Islet of Langerhans (tissue), 1 donor: ENCODE measurements around the gene PPP2R5C.
"Not testable (repeated sequence)": the region's sequence is repeated elsewhere in the genome, so short reads cannot be mapped to it uniquely, and the experiment has no call there.

Source experiments
- FAIRE-seq: peaks from one replicate; lab custom pipeline; 2011; peaks lifted over from hg19 to GRCh38; lab: Jason Lieb, UNC

Gene PPP2R5C

GRCh38 chr14:101968186-101968585 is 206.7 kb downstream of the PPP2R5C start:
- no peak for FAIRE-seq

DNA sequence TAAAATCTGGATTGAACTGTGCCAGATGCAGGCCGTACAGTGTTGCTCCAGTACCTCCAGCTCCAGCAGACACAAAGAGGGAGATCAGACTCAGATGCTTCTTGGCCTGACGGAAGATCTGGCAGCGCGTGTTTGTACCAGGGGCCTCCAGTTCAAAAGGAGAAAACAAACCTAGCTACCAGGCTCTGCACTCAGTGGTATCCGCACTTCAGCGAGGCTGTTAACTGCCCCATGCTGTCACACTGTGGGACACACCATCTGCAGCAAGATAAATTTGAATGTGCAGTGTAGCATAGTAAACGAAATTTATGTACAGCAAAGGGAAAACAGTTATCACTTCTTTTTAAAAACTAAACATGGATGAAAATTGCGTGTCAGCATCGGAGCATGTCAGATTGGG is 208.0 kb downstream of the PPP2R5C start:
- no peak for FAIRE-seq

- no peak for FAIRE-seq
Measured at GRCh38 chr14:101970830-101971400, 209.4 kb downstream of the PPP2R5C start.

- not testable (repeated sequence) for FAIRE-seq
Measured at GRCh38 chr14:101971458-101971857, 209.9 kb downstream of the PPP2R5C start.

- peak; percentile 93 for FAIRE-seq
Measured at GRCh38 chr14:101972126-101972866, 210.8 kb downstream of the PPP2R5C start.

DNA sequence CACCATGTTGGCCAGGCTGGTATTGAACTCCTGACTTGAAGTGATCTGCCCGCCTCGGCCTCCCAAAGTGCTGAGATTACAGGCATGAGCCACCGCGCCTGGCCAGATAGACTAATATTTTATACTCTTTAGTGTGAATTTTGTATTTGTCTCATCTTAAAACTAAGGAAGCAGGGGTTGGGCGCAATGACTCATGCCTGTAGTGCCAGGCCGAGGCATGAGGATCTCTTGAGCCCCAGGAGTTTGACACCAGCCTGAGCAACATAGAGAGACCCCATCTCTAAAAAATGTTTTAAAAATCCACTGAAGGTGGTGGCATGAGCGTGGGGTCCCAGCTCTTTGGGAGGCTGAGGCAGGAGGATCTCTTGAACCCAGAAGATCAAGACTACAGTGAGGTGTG is 211.8 kb downstream of the PPP2R5C start:
- FAIRE-seq, result no peak

- no peak for FAIRE-seq
Measured at GRCh38 chr14:101975231-101975630, 213.7 kb downstream of the PPP2R5C start.
